IMR-90 (cell line): Measurements from ENCODE around the gene CUL3. TPM values are rescaled to one million over a fixed set of nuclear protein-coding genes. Genes with fewer than 3 reads are reported as not detected.

Source experiments
- ATAC-seq: fragments of 200-7000 bp; cut with Tn5 transposase; 2 replicates; pipeline ENCODE4 v1.9.1; 2020; ENCODE audit warnings: low read depth, mild to moderate bottlenecking, moderate library complexity
- BruUV-seq: library from RNA; stranded (reverse); fragments of 400-500 nt; replicated peaks from 2 replicates; lab custom pipeline; 2021; lab: Mats Ljungman, UMichigan
- CTCF ChIA-PET: fragments of 300-600 bp; formaldehyde crosslinking; extraction: SDS; loops from one replicate; lab custom pipeline; 2021; ENCODE audit warnings: antibody characterized with exemption; lab: Yijun Ruan, JAX
- POLR2A ChIA-PET: fragments of 300-600 bp; sonication (Branson Sonifier 250); formaldehyde crosslinking; loops from one replicate; lab custom pipeline; 2022; ENCODE audit warnings: antibody characterized with exemption; ENCODE audit not compliant: unreplicated experiment; lab: Charles Lee
- DNase-seq: peaks from one replicate; pipeline ENCODE4 v3.0.0; 2013
- H2AFZ ChIP-seq: replicated peaks from 2 replicates; pipeline ENCODE3; 2013; ENCODE audit warnings: low read length, mild to moderate bottlenecking; ENCODE audit not compliant: poor library complexity
- H2AK5ac ChIP-seq: 2 replicates; pipeline ENCODE4 v1.6.1; 2013; ENCODE audit warnings: low read depth, low read length, inconsistent platforms
- H2AK9ac ChIP-seq: replicated peaks from 2 replicates; pipeline ENCODE3; 2013; ENCODE audit warnings: mild to moderate bottlenecking, low read depth, low read length, moderate library complexity; ENCODE audit not compliant: poor library complexity
- H2BK120ac ChIP-seq: 2 replicates; pipeline ENCODE4 v1.6.1; 2013; ENCODE audit warnings: low read depth, low read length, inconsistent platforms
- H2BK15ac ChIP-seq: 3 replicates; pipeline ENCODE4 v1.6.1; 2013; ENCODE audit warnings: low read depth, low read length, inconsistent platforms
- H2BK20ac ChIP-seq: 2 replicates; pipeline ENCODE4 v1.6.1; 2013; ENCODE audit warnings: low read depth, mild to moderate bottlenecking, inconsistent platforms, low read length, moderate library complexity
- H2BK5ac ChIP-seq: 2 replicates; pipeline ENCODE4 v1.6.1; 2013; ENCODE audit warnings: mild to moderate bottlenecking, low read depth, low read length, inconsistent platforms; ENCODE audit not compliant: poor library complexity, severe bottlenecking
- H3K14ac ChIP-seq: replicated peaks from 2 replicates; pipeline ENCODE4 v1.6.1; 2013; ENCODE audit warnings: low read depth, low read length, inconsistent platforms
- H3K18ac ChIP-seq: 2 replicates; pipeline ENCODE4 v1.6.1; 2013; ENCODE audit warnings: low read depth, low read length, control low read depth
- H3K23ac ChIP-seq: 2 replicates; pipeline ENCODE4 v1.6.1; 2013; ENCODE audit warnings: low read depth, low read length, inconsistent platforms
- H3K27ac ChIP-seq: 2 replicates; pipeline ENCODE4 v1.5.1; 2013; ENCODE audit warnings: mild to moderate bottlenecking, control low read depth, low read length; ENCODE audit not compliant: insufficient read depth
- H3K27me3 ChIP-seq: 2 replicates; pipeline ENCODE4 v1.6.1; 2013; ENCODE audit warnings: low read length; ENCODE audit not compliant: control insufficient read depth, insufficient read depth
- H3K36me3 ChIP-seq: 2 replicates; pipeline ENCODE4 v1.6.1; 2013; ENCODE audit warnings: low read length, mixed read lengths; ENCODE audit not compliant: control insufficient read depth, insufficient read depth
- H3K4ac ChIP-seq: 2 replicates; pipeline ENCODE4 v1.6.1; 2013; ENCODE audit warnings: low read depth, low read length, inconsistent platforms
- H3K4me1 ChIP-seq: 2 replicates; pipeline ENCODE4 v1.6.1; 2013; ENCODE audit warnings: low read length, mixed read lengths; ENCODE audit not compliant: control insufficient read depth, insufficient read depth
- H3K4me2 ChIP-seq: 2 replicates; pipeline ENCODE4 v1.6.1; 2013; ENCODE audit warnings: low read depth, mild to moderate bottlenecking, control low read depth, low read length, moderate library complexity
- H3K4me3 ChIP-seq: 2 replicates; pipeline ENCODE4 v1.5.1; 2013; ENCODE audit warnings: low read depth, mild to moderate bottlenecking, control low read depth, low read length, moderate library complexity; ENCODE audit not compliant: insufficient read depth
- H3K56ac ChIP-seq: 2 replicates; pipeline ENCODE4 v1.6.1; 2013; ENCODE audit warnings: low read length, inconsistent platforms; ENCODE audit not compliant: insufficient read depth; ENCODE audit errors: extremely low read depth
- H3K79me1 ChIP-seq, 2 experiments: 2 replicates each; pipeline ENCODE4 v1.6.1; 2013; ENCODE audit warnings: low read length in 2 of 2, inconsistent platforms in 1 of 2, low read depth in 1 of 2
- H3K9ac ChIP-seq: 2 replicates; pipeline ENCODE4 v1.6.1; 2013; ENCODE audit warnings: low read depth, low read length, control low read depth
- H3K9me1 ChIP-seq: 2 replicates; pipeline ENCODE4 v1.6.1; 2013; ENCODE audit warnings: low read length, inconsistent platforms; ENCODE audit not compliant: insufficient read depth
- H3K9me3 ChIP-seq: 2 replicates; pipeline ENCODE4 v1.6.1; 2013; ENCODE audit warnings: low read length; ENCODE audit not compliant: control insufficient read depth, insufficient read depth
- H4K20me1 ChIP-seq: 2 replicates; pipeline ENCODE4 v1.6.1; 2013; ENCODE audit warnings: low read length, inconsistent platforms; ENCODE audit not compliant: insufficient read depth
- H4K5ac ChIP-seq: 2 replicates; pipeline ENCODE4 v1.6.1; 2013; ENCODE audit warnings: mild to moderate bottlenecking, low read depth, low read length, control low read depth
- H4K8ac ChIP-seq, 2 experiments: 2 replicates each; pipeline ENCODE4 v1.6.1; 2013; ENCODE audit warnings: low read depth in 2 of 2, low read length in 2 of 2, control low read depth in 1 of 2, inconsistent platforms in 1 of 2
- H4K91ac ChIP-seq: 2 replicates; pipeline ENCODE4 v1.6.1; 2013; ENCODE audit warnings: low read depth, low read length, inconsistent platforms; ENCODE audit not compliant: insufficient read depth
- BHLHE40 ChIP-seq: fragments of 150-350 bp; IDR thresholded peaks from 2 replicates; pipeline ENCODE4 v1.6.1; 2016; ENCODE audit warnings: mild to moderate bottlenecking, low read depth, low read length
- CEBPB ChIP-seq: IDR thresholded peaks from 2 replicates; pipeline ENCODE4 v1.6.1; 2012; ENCODE audit warnings: low read depth, low read length, improper control_type of control experiment
- CHD1 ChIP-seq: IDR thresholded peaks from 2 replicates; pipeline ENCODE4 v1.6.1; 2012; ENCODE audit warnings: low read depth, low read length, improper control_type of control experiment
- FOS ChIP-seq: fragments of 150-350 bp; IDR thresholded peaks from 2 replicates; pipeline ENCODE4 v1.6.1; 2016; ENCODE audit warnings: low read depth, low read length
- MAFK ChIP-seq: IDR thresholded peaks from 2 replicates; pipeline ENCODE4 v1.6.1; 2012; ENCODE audit warnings: low read depth, low read length, improper control_type of control experiment
- MAZ ChIP-seq: IDR thresholded peaks from 2 replicates; pipeline ENCODE4 v1.6.1; 2012; ENCODE audit warnings: low read depth, mild to moderate bottlenecking, low read length, improper control_type of control experiment, moderate library complexity, borderline replicate concordance
- MXI1 ChIP-seq: IDR thresholded peaks from 2 replicates; pipeline ENCODE4 v1.6.1; 2012; ENCODE audit warnings: low read depth, mild to moderate bottlenecking, low read length, moderate library complexity, borderline replicate concordance
- NFE2L2 ChIP-seq: fragments of 150-350 bp; IDR thresholded peaks from 2 replicates; pipeline ENCODE4 v1.6.1; 2016; ENCODE audit warnings: low read depth, mild to moderate bottlenecking, low read length
- POLR2A ChIP-seq: IDR thresholded peaks from 2 replicates; pipeline ENCODE4 v1.6.1; 2012; ENCODE audit warnings: mild to moderate bottlenecking, low read depth, low read length
- RAD21 ChIP-seq: IDR thresholded peaks from 2 replicates; pipeline ENCODE4 v1.6.1; 2012; ENCODE audit warnings: low read length, improper control_type of control experiment
- RCOR1 ChIP-seq: IDR thresholded peaks from 2 replicates; pipeline ENCODE4 v1.6.1; 2012; ENCODE audit warnings: mild to moderate bottlenecking, low read length, improper control_type of control experiment; ENCODE audit not compliant: insufficient replicate concordance
- RFX5 ChIP-seq: IDR thresholded peaks from 2 replicates; pipeline ENCODE4 v1.8.0; 2012; ENCODE audit warnings: low read depth, mild to moderate bottlenecking, low read length, moderate library complexity
- SMC3 ChIP-seq: fragments of 150-350 bp; IDR thresholded peaks from 2 replicates; pipeline ENCODE4 v1.6.1; 2016; ENCODE audit warnings: low read depth, mild to moderate bottlenecking, antibody characterized with exemption, low read length, moderate library complexity
- WGBS, 2 experiments: methylation state at CpG; one replicate each; pipeline versions ENCODE4 v1.1.5 to v1.1.7; 2013; ENCODE audit warnings: missing lambda C conversion rate in 2 of 2; ENCODE audit not compliant: insufficient read length in 1 of 2; ENCODE audit errors: extremely low coverage in 2 of 2; 5-methylcytosine and 5-hydroxymethylcytosine counted together
- dilution Hi-C: fragments of 300-500 bp; cut with HindIII; formaldehyde crosslinking; loops from one replicate; pipeline ENCODE4 v1.14.3; 2018; ENCODE audit warnings: low sequenced_read_pairs; ENCODE audit not compliant: unreplicated experiment
- in situ Hi-C: fragments of 300-500 bp; cut with MboI; formaldehyde crosslinking; loops from 3 replicates; pipeline ENCODE4 v1.14.3; 2019; ENCODE audit warnings: low sequenced_read_pairs, inconsistent platforms, mixed read lengths
- intact Hi-C: fragments of 100-400 bp; cut with micrococcal nuclease; formaldehyde crosslinking; loops from 2 replicates; pipeline ENCODE4 v1.10.0; 2022
- polyA plus RNA-seq, 3 experiments: library from polyadenylated mRNA; depleted of rRNA; stranded (reverse); fragments of >200 nt; gene quantifications; 2 replicates each; pipeline ENCODE4 v1.2.3, GENCODE V29; 2012; ENCODE audit warnings: low replicate concordance in 1 of 3
- total RNA-seq: library from RNA; depleted of rRNA; stranded (reverse); fragments of >200 nt; gene quantifications from 2 replicates; pipeline ENCODE4 v1.2.3, GENCODE V29; 2012
- TF ChIP-seq, protein P1 (sequence below): fragments of 150-350 bp; IDR thresholded peaks from 2 replicates; pipeline ENCODE4 v1.6.1; 2016; ENCODE audit warnings: low read depth, mild to moderate bottlenecking, low read length, moderate library complexity, borderline replicate concordance
- TF ChIP-seq, protein P2 (sequence below): fragments of 150-350 bp; IDR thresholded peaks from 2 replicates; pipeline ENCODE4 v1.6.1; 2017; ENCODE audit warnings: mild to moderate bottlenecking, antibody characterized with exemption, low read length, low read depth
- TF ChIP-seq, protein P3 (sequence below): conservative IDR thresholded peaks from 2 replicates; pipeline ENCODE4 v1.5.1; 2012; ENCODE audit warnings: mild to moderate bottlenecking, low read depth, low read length, improper control_type of control experiment

CUL3 gene
- total and polyA plus RNA-seq, 2 of the 4 experiments (the other 2 are of a cell fraction): 33.7 to 45.7 TPM

DNA sequence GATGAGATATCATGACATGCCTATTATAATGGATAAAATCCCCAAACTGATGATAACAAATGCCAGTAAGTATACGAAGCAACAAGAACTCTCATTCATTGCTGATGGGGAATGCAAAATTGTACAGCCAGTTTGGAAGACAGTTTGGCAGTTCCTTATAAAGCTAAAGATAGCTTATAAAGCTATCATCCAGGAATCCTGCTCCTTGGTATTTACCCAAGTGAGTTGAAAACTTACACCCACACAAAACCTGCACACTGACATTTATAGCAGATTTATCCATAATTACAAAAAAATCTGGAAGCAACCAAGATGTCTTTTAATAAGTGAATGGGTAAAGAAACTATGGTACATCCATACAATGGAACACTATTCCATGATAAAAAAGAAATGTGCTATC is 123.8 kb downstream of the CUL3 start:
- Histone ChIP-seq H3K27ac (no peak overlapping the region), H4K91ac (no peak overlapping the region), H2BK5ac (no peak overlapping the region), H3K23ac (no peak overlapping the region), H2AK5ac (no peak overlapping the region), H3K4me3 (no peak overlapping the region), H3K4me2 (no peak overlapping the region), H3K4me1 (no peaks in the 10 kb centered on the region), H3K27me3 (no peaks in the 10 kb centered on the region), H4K20me1 (no peaks in the 10 kb centered on the region), H2AK9ac (no peak overlapping the region), H3K14ac (no peak overlapping the region), H2BK20ac (no peak overlapping the region), H3K9me3 (no peaks in the 10 kb centered on the region), H3K9ac (no peak overlapping the region), H3K79me1 (no peaks in the 10 kb centered on the region), H3K56ac (no peak overlapping the region), H3K9me1 (no peaks in the 10 kb centered on the region), H2AFZ (no peak overlapping the region), H3K36me3 (no peaks in the 10 kb centered on the region), H4K5ac (no peak overlapping the region), H4K8ac (no peak overlapping the region), H2BK15ac (no peak overlapping the region), H2BK120ac (no peak overlapping the region), H3K18ac (no peak overlapping the region), H3K4ac (no peak overlapping the region)
- dilution Hi-C loops (no loop called here), in situ Hi-C loops (no loop called here), intact Hi-C loops (no loop called here)
- no peak for ATAC-seq
- BruUV-seq: no TSS peak
- DNase-seq: no peak
- WGBS, 2 experiments: no CpG with 5 or more reads among the region's 1 CpG
- CTCF ChIA-PET: no interaction called here
- POLR2A ChIA-PET: no interaction called here
- TF ChIP-seq, protein P1, sequence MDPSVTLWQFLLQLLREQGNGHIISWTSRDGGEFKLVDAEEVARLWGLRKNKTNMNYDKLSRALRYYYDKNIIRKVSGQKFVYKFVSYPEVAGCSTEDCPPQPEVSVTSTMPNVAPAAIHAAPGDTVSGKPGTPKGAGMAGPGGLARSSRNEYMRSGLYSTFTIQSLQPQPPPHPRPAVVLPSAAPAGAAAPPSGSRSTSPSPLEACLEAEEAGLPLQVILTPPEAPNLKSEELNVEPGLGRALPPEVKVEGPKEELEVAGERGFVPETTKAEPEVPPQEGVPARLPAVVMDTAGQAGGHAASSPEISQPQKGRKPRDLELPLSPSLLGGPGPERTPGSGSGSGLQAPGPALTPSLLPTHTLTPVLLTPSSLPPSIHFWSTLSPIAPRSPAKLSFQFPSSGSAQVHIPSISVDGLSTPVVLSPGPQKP: no peak
- TF ChIP-seq MXI1 (no peak), RAD21 (no peak), MAFK (no peak), CHD1 (no peak), CEBPB (no peak), SMC3 (no peak), NFE2L2 (no peak), MAZ (no peak), POLR2A (no peak), RFX5 (no peak), FOS (no peak), RCOR1 (no peak), BHLHE40 (no peak)
- TF ChIP-seq, protein P2, sequence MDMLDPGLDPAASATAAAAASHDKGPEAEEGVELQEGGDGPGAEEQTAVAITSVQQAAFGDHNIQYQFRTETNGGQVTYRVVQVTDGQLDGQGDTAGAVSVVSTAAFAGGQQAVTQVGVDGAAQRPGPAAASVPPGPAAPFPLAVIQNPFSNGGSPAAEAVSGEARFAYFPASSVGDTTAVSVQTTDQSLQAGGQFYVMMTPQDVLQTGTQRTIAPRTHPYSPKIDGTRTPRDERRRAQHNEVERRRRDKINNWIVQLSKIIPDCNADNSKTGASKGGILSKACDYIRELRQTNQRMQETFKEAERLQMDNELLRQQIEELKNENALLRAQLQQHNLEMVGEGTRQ: no peak
- TF ChIP-seq, protein P3, sequence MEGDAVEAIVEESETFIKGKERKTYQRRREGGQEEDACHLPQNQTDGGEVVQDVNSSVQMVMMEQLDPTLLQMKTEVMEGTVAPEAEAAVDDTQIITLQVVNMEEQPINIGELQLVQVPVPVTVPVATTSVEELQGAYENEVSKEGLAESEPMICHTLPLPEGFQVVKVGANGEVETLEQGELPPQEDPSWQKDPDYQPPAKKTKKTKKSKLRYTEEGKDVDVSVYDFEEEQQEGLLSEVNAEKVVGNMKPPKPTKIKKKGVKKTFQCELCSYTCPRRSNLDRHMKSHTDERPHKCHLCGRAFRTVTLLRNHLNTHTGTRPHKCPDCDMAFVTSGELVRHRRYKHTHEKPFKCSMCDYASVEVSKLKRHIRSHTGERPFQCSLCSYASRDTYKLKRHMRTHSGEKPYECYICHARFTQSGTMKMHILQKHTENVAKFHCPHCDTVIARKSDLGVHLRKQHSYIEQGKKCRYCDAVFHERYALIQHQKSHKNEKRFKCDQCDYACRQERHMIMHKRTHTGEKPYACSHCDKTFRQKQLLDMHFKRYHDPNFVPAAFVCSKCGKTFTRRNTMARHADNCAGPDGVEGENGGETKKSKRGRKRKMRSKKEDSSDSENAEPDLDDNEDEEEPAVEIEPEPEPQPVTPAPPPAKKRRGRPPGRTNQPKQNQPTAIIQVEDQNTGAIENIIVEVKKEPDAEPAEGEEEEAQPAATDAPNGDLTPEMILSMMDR: no peak
